ENCODE results near the gene KNOP1. TPM values are rescaled to one million over a fixed set of nuclear protein-coding genes. Genes with fewer than 3 reads are reported as not detected.

The KNOP1 gene
- 4.5 and 10.3 TPM in 2 replicates for total RNA-seq

GRCh38 chr16:19717741-19718623 is at the start of gene KNOP1, which contains the start of gene IQCK:
Gene KNOP1, minus strand, starts transcription at chr16:19718227. Its CDS starts 3,192 bp downstream, at chr16:19715035.
Gene IQCK, plus strand, starts transcription at chr16:19718271. Its CDS starts 36 bp downstream, at chr16:19718307.

Other genes starting within 250 kb of the KNOP1 start
- 47.1 and 48.4 TPM in 2 replicates for gene GDE1, start 196.1 kb downstream of the KNOP1 start, total RNA-seq
- 6.5 and 6.7 TPM in 2 replicates for gene CCP110, start 194.3 kb downstream of the KNOP1 start, total RNA-seq
- 39.8 and 52.6 TPM in 2 replicates for gene VPS35L, start 162.5 kb downstream of the KNOP1 start, total RNA-seq
- 9.5 and 9.7 TPM in 2 replicates for gene IQCK, start within 50 bp of the KNOP1 start, total RNA-seq
- 6.6 TPM in 2 replicates for gene GPRC5B, start 166.6 kb upstream of the KNOP1 start, total RNA-seq

Measured in cardiac ventricle fibroblast (primary cell).